Thyroid gland (tissue), 4 donors: ENCODE measurements around the gene ABCF2.

Source experiments
- CTCF ChIP-seq, 6 experiments: fragments of 200-600 bp in 3 of 6; fragments of 450-650 bp in 3 of 6; sonication (generic) in 3 of 6; IDR thresholded peaks; one replicate each; pipeline ENCODE4 v1.5.1; 2016 to 2019; ENCODE audit warnings: antibody characterized with exemption in 6 of 6, mild to moderate bottlenecking in 2 of 6, inconsistent platforms in 1 of 6, moderate library complexity in 1 of 6
- POLR2A ChIP-seq, 2 donors: fragments of 450-650 bp; IDR thresholded peaks; one replicate each; pipeline ENCODE4 v1.6.1; 2017; ENCODE audit warnings: antibody characterized with exemption in 2 of 2, mild to moderate bottlenecking in 2 of 2, moderate library complexity in 1 of 2

- TF ChIP-seq CTCF (IDR thresholded peaks at IDR 0.05) (no peak), POLR2A (IDR thresholded peaks at IDR 0.05) (no peak)
These were observed 8.2 kb upstream of the ABCF2 start for GRCh38 chr7:151235091-151235787.
